Naive B cell (primary cell): ENCODE results near the gene NHP2. TPM values are rescaled to one million over a fixed set of nuclear protein-coding genes. Genes with fewer than 3 reads are reported as not detected.
"Not testable (repeated sequence)": the region's sequence is repeated elsewhere in the genome, so short reads cannot be mapped to it uniquely, and the experiment has no call there.

Experiments
- ATAC-seq, 2 donors: fragments of 150-1000 bp; cut with Tn5 transposase; 2 replicates each; pipeline ENCODE4 v1.10.0; 2021; ENCODE audit warnings: low read depth in 2 of 2, mild to moderate bottlenecking in 2 of 2, moderate library complexity in 2 of 2
- DNase-seq: peaks from one replicate; pipeline ENCODE4 v3.0.0; 2022
- H3K27ac Mint-ChIP-seq, 6 donors: one replicate each; pipeline ENCODE4 v1.8.0; 2020 to 2022; ENCODE audit warnings: mild to moderate bottlenecking in 6 of 6, mixed read lengths in 6 of 6, moderate library complexity in 5 of 6, inconsistent platforms in 2 of 6
- H3K27me3 Mint-ChIP-seq, 3 donors: one replicate each; pipeline ENCODE4 v1.8.0; 2021 to 2022; ENCODE audit warnings: mixed read lengths in 3 of 3, mild to moderate bottlenecking in 1 of 3
- H3K36me3 Mint-ChIP-seq, 2 donors: one replicate each; pipeline ENCODE4 v1.8.0; 2020 to 2022; ENCODE audit warnings: mixed read lengths in 2 of 2, inconsistent platforms in 1 of 2, mild to moderate bottlenecking in 1 of 2
- H3K4me1 Mint-ChIP-seq, 3 donors: one replicate each; pipeline ENCODE4 v1.8.0; 2020 to 2022; ENCODE audit warnings: mixed read lengths in 3 of 3, inconsistent platforms in 1 of 3, mild to moderate bottlenecking in 1 of 3, moderate library complexity in 1 of 3
- H3K4me3 Mint-ChIP-seq, 8 donors: one replicate each; pipeline ENCODE4 v1.8.0; 2020 to 2022; ENCODE audit warnings: mild to moderate bottlenecking in 8 of 8, mixed read lengths in 8 of 8, moderate library complexity in 8 of 8, inconsistent platforms in 2 of 8
- H3K9me3 Mint-ChIP-seq, 7 donors: one replicate each; pipeline ENCODE4 v1.8.0; 2020 to 2022; ENCODE audit warnings: mixed read lengths in 7 of 7, mild to moderate bottlenecking in 5 of 7, inconsistent platforms in 2 of 7, moderate library complexity in 1 of 7
- polyA plus RNA-seq, 6 donors: library from polyadenylated mRNA; unstranded; fragments of 300-500 nt; fragmentation: Illumina TruSeq; gene quantifications; one replicate each; pipeline ENCODE4 v1.2.3, GENCODE V29; 2021; ENCODE audit warnings: low read depth in 6 of 6

The NHP2 gene
- polyA plus RNA-seq, 6 donors from 2014 or later = 212 to 320 (median 229) TPM

DNA sequence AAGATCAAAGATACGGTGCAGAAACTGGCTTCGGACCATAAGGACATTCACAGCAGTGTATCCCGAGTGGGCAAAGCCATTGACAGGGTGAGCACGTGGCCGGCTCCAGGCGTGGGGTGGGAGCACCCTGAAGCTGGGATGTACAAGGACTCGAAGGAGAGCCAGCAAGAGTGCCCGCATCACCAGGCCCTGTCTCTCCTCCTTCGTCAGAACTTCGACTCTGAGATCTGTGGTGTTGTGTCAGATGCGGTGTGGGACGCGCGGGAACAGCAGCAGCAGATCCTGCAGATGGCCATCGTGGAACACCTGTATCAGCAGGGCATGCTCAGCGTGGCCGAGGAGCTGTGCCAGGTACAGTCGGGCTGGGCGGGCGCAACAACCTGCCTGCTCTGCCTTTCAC, 11.0 kb downstream of the NHP2 start:
- Mint-ChIP-seq H3K36me3 (peaks cover 0 to 4% of the 10 kb centered on the region in 2 donors), H3K27me3 (no peaks in the 10 kb centered on the region), H3K27ac (peak overlapping the region in 1 of 6 donors; percentile 60), H3K9me3 (no peaks in the 10 kb centered on the region), H3K4me3 (no peak overlapping the region), H3K4me1 (peaks cover 0 to 5% (median 3%) of the 10 kb centered on the region in 3 donors)
- ATAC-seq (no peak), DNase-seq (no peak)

DNA sequence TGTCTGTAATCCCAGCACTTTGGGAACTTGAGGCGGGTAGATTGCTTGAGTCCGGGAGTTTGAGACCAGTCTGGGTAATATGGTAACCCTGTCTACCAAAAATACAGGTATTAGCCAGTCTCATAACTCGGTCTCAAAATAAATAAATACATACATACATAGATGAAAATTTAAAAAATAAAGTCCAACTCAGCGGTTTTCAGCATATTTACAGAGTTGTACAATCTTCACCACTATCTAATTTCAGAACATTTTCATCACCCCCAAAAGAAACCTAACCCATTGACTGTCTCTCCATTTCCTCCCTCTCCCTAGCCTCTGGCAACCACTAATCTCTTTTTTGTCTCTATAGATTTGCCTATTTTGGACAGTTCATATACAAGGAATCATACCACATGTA, 12.1 kb downstream of the NHP2 start:
- ATAC-seq (no peak), DNase-seq (no peak)
- H3K4me1 Mint-ChIP-seq = peaks cover 8 to 12% (median 9%) of the 10 kb centered on the region in 3 donors
- H3K27ac Mint-ChIP-seq = no peak overlapping the region
- no peak overlapping the region for H3K4me3 Mint-ChIP-seq
- no peaks in the 10 kb centered on the region for H3K9me3 Mint-ChIP-seq
- H3K27me3 Mint-ChIP-seq = no peaks in the 10 kb centered on the region
- peaks cover 0 to 4% of the 10 kb centered on the region in 2 donors for H3K36me3 Mint-ChIP-seq

GRCh38 chr5:178137991-178138390, 15.7 kb downstream of the NHP2 start:
- Mint-ChIP-seq H3K27ac (no peak overlapping the region), H3K4me3 (peak overlapping the region in 1 of 8 donors; percentile 22), H3K36me3 (peaks cover 10 to 11% of the 10 kb centered on the region in 2 donors), H3K9me3 (no peaks in the 10 kb centered on the region), H3K27me3 (no peaks in the 10 kb centered on the region), H3K4me1 (peaks cover 23 to 33% (median 26%) of the 10 kb centered on the region in 3 donors)
- no peak for ATAC-seq
- DNase-seq = no peak

DNA sequence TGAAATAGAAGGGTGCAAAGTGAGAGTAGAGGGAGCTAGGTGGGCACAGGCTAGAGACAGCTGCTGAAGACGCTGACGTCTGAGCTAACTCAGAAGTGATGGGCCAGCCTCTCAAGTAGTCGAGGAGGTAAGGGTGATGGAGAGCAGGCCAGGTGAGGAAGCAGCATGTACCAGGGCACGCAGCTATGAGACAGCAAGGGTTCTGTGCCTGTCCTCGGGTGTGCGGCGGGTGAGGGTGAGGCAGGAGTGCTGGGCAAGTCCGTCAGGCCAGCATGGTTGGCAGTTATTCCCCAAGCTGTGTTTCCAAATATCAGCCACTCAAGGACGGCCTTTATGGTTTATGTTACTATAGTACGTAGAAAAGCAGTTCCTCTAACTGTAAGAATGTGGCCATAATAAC, 16.7 kb downstream of the NHP2 start:
- H3K9me3 Mint-ChIP-seq = no peaks in the 10 kb centered on the region
- no peak overlapping the region for H3K4me3 Mint-ChIP-seq
- H3K4me1 Mint-ChIP-seq = peaks cover 26 to 39% (median 29%) of the 10 kb centered on the region in 3 donors
- ATAC-seq (no peak), DNase-seq (no peak)
- no peak overlapping the region for H3K27ac Mint-ChIP-seq
- H3K27me3 Mint-ChIP-seq = no peaks in the 10 kb centered on the region
- peaks cover 10 to 11% of the 10 kb centered on the region in 2 donors for H3K36me3 Mint-ChIP-seq

DNA sequence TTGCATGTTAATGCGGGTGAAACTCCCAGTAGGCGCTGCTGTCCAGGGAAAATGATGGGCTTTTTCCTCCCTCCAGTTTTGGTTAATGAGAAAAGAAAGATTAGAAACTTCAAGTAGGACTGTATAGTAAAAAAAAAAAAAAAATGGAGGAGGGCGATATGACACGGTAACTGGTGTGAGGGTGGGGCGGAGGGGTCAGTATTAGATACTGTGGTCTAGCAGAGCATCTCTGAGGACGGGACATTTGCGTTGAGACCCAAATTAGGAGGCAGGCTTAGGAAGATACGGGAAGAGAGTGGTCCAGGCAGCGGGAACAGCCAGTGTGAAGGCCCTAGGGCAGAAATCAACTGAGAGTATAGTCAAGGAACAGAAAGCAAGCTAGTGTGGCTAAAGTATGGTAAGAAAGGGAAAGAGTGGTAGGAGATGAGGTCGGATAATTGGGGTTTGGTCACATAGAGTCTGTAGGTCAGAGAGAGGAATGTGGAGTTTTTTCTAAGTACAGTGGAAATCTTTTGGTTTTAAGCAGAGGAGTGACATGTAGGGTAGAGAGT, 22.2 kb downstream of the NHP2 start:
- no peaks in the 10 kb centered on the region for H3K27me3 Mint-ChIP-seq
- DNase-seq (no peak), ATAC-seq (no peak)
- H3K36me3 Mint-ChIP-seq = peaks cover 6 to 11% of the 10 kb centered on the region in 2 donors
- peaks cover 27 to 39% (median 39%) of the 10 kb centered on the region in 3 donors for H3K4me1 Mint-ChIP-seq
- peak overlapping the region; percentile 81 to 95 (median 89) for H3K4me3 Mint-ChIP-seq
- peak overlapping the region; percentile 48 to 94 (median 74) for H3K27ac Mint-ChIP-seq
- no peaks in the 10 kb centered on the region for H3K9me3 Mint-ChIP-seq

DNA sequence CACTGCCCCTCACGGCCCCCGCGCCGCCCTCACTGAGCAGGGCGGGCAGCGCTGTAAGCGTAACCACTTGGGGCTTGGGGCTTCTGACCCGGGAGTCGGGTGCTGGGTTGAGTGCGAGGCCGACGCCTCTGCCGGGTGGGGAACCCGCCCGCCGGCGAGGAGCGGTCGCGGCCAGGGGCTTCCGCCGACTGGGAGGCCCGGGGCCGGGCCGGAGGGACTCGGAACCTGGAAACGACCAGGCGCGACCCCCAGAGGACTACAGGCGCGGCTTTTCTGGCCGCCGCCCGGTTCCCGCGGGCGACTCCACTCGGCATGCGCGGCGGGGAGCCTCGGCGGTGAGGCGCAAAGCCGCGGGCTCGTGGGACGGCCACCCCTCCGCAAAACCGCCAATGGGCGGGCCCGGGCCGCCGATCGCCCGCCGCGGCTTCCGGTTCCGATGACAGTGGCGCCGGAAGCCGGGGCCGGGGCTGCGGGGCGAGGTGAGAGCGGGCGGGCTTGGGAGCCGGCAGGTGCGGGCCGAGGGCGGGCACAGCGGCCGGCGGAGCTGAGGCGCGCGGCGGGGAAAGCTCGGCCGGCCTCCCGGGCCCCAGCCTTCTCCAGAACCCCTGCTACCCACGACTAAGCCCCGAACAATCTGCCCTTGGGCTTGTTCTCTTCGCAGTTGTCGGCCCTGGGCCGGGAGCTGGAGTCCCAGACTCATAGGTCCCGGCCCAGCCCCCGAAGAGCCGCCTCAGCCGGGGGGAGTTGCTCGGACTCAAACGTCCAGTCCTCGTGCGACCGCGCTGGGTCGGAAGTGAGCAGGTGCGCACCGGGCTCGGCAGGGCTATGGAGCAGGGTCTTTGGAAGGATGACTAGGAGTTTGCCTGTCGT, 22.9 kb downstream of the NHP2 start, which contains the start of gene RMND5B:
Gene RMND5B (plus strand): TSS at position 439 of the 870 bp plus-strand sequence. CDS start 7,106 bp downstream, outside the sequence.
- peaks cover 25 to 37% (median 32%) of the 10 kb centered on the region in 3 donors for H3K4me1 Mint-ChIP-seq
- H3K9me3 Mint-ChIP-seq = no peaks in the 10 kb centered on the region
- ATAC-seq (peak; percentile 93), DNase-seq (peak; percentile 88)
- peak within 1 kb of the TSS; percentile 48 to 94 (median 78) for H3K27ac Mint-ChIP-seq
- H3K36me3 Mint-ChIP-seq = peaks cover 4 to 8% of the 10 kb centered on the region in 2 donors
- H3K4me3 Mint-ChIP-seq = peak within 1 kb of the TSS; percentile 81 to 95 (median 89)
- H3K27me3 Mint-ChIP-seq = no peaks in the 10 kb centered on the region

GRCh38 chr5:178130234-178130575, 23.5 kb downstream of the NHP2 start:
- not testable (repeated sequence) for ATAC-seq

GRCh38 chr5:178129296-178129695, 24.4 kb downstream of the NHP2 start:
- H3K9me3 Mint-ChIP-seq = no peaks in the 10 kb centered on the region
- DNase-seq = no peak
- ATAC-seq = no peak
- peak overlapping the region in 6 of 8 donors; percentile 25 to 81 (median 68) for H3K4me3 Mint-ChIP-seq
- no peaks in the 10 kb centered on the region for H3K27me3 Mint-ChIP-seq
- no peaks in the 10 kb centered on the region for H3K36me3 Mint-ChIP-seq
- peak overlapping the region in 1 of 6 donors; percentile 57 for H3K27ac Mint-ChIP-seq
- peaks cover 25 to 33% (median 32%) of the 10 kb centered on the region in 3 donors for H3K4me1 Mint-ChIP-seq

More at GRCh38 chr5:178130234-178130575, 23.5 kb downstream of the NHP2 start:
- not testable (repeated sequence) for H3K9me3 Mint-ChIP-seq, DNase-seq, H3K27me3 Mint-ChIP-seq, H3K36me3 Mint-ChIP-seq
- peak overlapping the region; percentile 79 to 88 (median 82) for H3K4me3 Mint-ChIP-seq
- peaks cover 19 to 33% (median 28%) of the 10 kb centered on the region in 3 donors for H3K4me1 Mint-ChIP-seq
- peak overlapping the region in 5 of 6 donors; percentile 21 to 74 (median 53) for H3K27ac Mint-ChIP-seq

GRCh38 chr5:178127300-178128009, 26.2 kb downstream of the NHP2 start:
- peaks cover 20 to 35% (median 22%) of the 10 kb centered on the region in 3 donors for H3K4me1 Mint-ChIP-seq
- H3K36me3 Mint-ChIP-seq, H3K9me3 Mint-ChIP-seq, DNase-seq, ATAC-seq, H3K27me3 Mint-ChIP-seq: not testable (repeated sequence)
- H3K27ac Mint-ChIP-seq = peak overlapping the region in 2 of 6 donors; percentile 12 to 71
- peak overlapping the region in 2 of 8 donors; percentile 13 to 66 for H3K4me3 Mint-ChIP-seq

GRCh38 chr5:178126556-178126955, 27.1 kb downstream of the NHP2 start:
- Mint-ChIP-seq H3K27ac (peak overlapping the region in 1 of 6 donors; percentile 63), H3K27me3 (no peaks in the 10 kb centered on the region), H3K4me3 (peak overlapping the region in 1 of 8 donors; percentile 66), H3K9me3 (no peaks in the 10 kb centered on the region), H3K36me3 (no peaks in the 10 kb centered on the region), H3K4me1 (peaks cover 15 to 34% (median 18%) of the 10 kb centered on the region in 3 donors)
- no peak for ATAC-seq
- DNase-seq = no peak

GRCh38 chr5:178125253-178125906, 28.3 kb downstream of the NHP2 start:
- DNase-seq (no peak), ATAC-seq (no peak)
- Mint-ChIP-seq H3K4me3 (peak overlapping the region in 2 of 8 donors; percentile 9 to 46), H3K27ac (peak overlapping the region in 1 of 6 donors; percentile 71), H3K9me3 (no peaks in the 10 kb centered on the region), H3K36me3 (no peaks in the 10 kb centered on the region), H3K27me3 (no peaks in the 10 kb centered on the region), H3K4me1 (peaks cover 22 to 40% (median 27%) of the 10 kb centered on the region in 3 donors)

- Mint-ChIP-seq H3K27ac (peak overlapping the region in 2 of 6 donors; percentile 79 to 89), H3K4me3 (no peak overlapping the region), H3K36me3 (no peaks in the 10 kb centered on the region), H3K9me3 (no peaks in the 10 kb centered on the region), H3K4me1 (peaks cover 23 to 48% (median 29%) of the 10 kb centered on the region in 3 donors), H3K27me3 (no peaks in the 10 kb centered on the region)
- no peak for ATAC-seq
- no peak for DNase-seq
These were observed 29.4 kb downstream of the NHP2 start for GRCh38 chr5:178123966-178124925.
